Measurements from ENCODE around the gene WDR43. TPM values are rescaled to one million over a fixed set of nuclear protein-coding genes. Genes with fewer than 3 reads are reported as not detected.

WDR43 gene
- total and polyA plus RNA-seq, 2 experiments from 2014 or later: 101 to 140 TPM

- peaks cover 51% of the 10 kb centered on the region for H3K79me2 ChIP-seq (replicated peaks; ENCODE audit: insufficient read depth)
- peak overlapping the region; percentile 99 for H3K4me3 ChIP-seq
- TF ChIP-seq POLR2AphosphoS5 (IDR thresholded peaks at IDR 0.05; ENCODE audit: low read depth): no peak
- TF ChIP-seq NANOG (IDR thresholded peaks at IDR 0.05; ENCODE audit: borderline replicate concordance): no peak
- no peak for TF ChIP-seq ZNF114 (CRISPR knock-in tag; IDR thresholded peaks at IDR 0.05)
- no peak for TF ChIP-seq CTCF (conservative IDR thresholded peaks at IDR 0.05; ENCODE audit: low read depth in 2 of 2)
- no peak for TF ChIP-seq REST (IDR thresholded peaks at IDR 0.05; ENCODE audit: unreplicated experiment)
- TF ChIP-seq CREB1 (CRISPR knock-in tag; IDR thresholded peaks at IDR 0.05; ENCODE audit: low read depth): no peak
- TF ChIP-seq JUNB (IDR thresholded peaks at IDR 0.05; ENCODE audit: unreplicated experiment): no peak
- TF ChIP-seq EZH2phosphoT487 (IDR thresholded peaks at IDR 0.05; ENCODE audit: unreplicated experiment): no peak
- TF ChIP-seq ETS1 (IDR thresholded peaks at IDR 0.05): no peak
- TF ChIP-seq ZNF462 (CRISPR knock-in tag; IDR thresholded peaks at IDR 0.05): no peak
- no peak for TF ChIP-seq STAT1 (IDR thresholded peaks at IDR 0.05; ENCODE audit: unreplicated experiment)
- no peak for TF ChIP-seq EZH2 (IDR thresholded peaks at IDR 0.05; ENCODE audit: low read depth, unreplicated experiment)
- TF ChIP-seq ZNF331 (CRISPR knock-in tag; IDR thresholded peaks at IDR 0.05; ENCODE audit: low read depth): no peak
- no peaks in the 10 kb centered on the region for H3K9me3 Mint-ChIP-seq
- peaks cover 3% of the 10 kb centered on the region; the same call in 1 of the 2 replicates for H4K20me1 ChIP-seq (replicated peaks; ENCODE audit: insufficient read depth)
- H3K4me1 ChIP-seq (ENCODE audit: insufficient read depth): peaks cover 11% of the 10 kb centered on the region
- H3K36me3 Mint-ChIP-seq (ENCODE audit: low read depth): peaks cover 5% of the 10 kb centered on the region; the same call in 2 of the 3 replicates
- H3K4me1 Mint-ChIP-seq: peaks cover 8% of the 10 kb centered on the region
- DNase-seq (ENCODE audit: low spot score): peak; percentile 6
- H2AFZ ChIP-seq: peak overlapping the region; percentile 95
- H3K4me3 Mint-ChIP-seq: peak overlapping the region; percentile 99
- H3K27ac Mint-ChIP-seq: peak overlapping the region; percentile 98
- no peaks in the 10 kb centered on the region for H3K9me2 ChIP-seq (ENCODE audit: insufficient read depth)
- H3F3A ChIP-seq (replicated peaks; ENCODE audit: low read depth): no peaks in the 10 kb centered on the region
- peak overlapping the region; percentile 93 for H3K27ac ChIP-seq (ENCODE audit: low read depth)
- H3K27me3 ChIP-seq (ENCODE audit: insufficient read depth): no peaks in the 10 kb centered on the region
- no peaks in the 10 kb centered on the region for H3K36me3 ChIP-seq (ENCODE audit: insufficient read depth)
- peak overlapping the region; percentile 96 for H3K4me2 ChIP-seq
- ATAC-seq: peak; percentile 17; the same call in 2 of the 3 replicates
- peaks cover 8% of the 10 kb centered on the region for H3K27me3 Mint-ChIP-seq (ENCODE audit: insufficient read depth, low read depth, poor library complexity)
These were observed 24.8 kb upstream of the WDR43 start for GRCh38 chr2:28869494-28870145.

Measured in GM23338 (cell line).